Measurements from ENCODE around the gene RNF157.

- no peak for TF ChIP-seq JUND (IDR thresholded peaks at IDR 0.05; ENCODE audit: low read depth, low read length)
- TF ChIP-seq, protein P1, sequence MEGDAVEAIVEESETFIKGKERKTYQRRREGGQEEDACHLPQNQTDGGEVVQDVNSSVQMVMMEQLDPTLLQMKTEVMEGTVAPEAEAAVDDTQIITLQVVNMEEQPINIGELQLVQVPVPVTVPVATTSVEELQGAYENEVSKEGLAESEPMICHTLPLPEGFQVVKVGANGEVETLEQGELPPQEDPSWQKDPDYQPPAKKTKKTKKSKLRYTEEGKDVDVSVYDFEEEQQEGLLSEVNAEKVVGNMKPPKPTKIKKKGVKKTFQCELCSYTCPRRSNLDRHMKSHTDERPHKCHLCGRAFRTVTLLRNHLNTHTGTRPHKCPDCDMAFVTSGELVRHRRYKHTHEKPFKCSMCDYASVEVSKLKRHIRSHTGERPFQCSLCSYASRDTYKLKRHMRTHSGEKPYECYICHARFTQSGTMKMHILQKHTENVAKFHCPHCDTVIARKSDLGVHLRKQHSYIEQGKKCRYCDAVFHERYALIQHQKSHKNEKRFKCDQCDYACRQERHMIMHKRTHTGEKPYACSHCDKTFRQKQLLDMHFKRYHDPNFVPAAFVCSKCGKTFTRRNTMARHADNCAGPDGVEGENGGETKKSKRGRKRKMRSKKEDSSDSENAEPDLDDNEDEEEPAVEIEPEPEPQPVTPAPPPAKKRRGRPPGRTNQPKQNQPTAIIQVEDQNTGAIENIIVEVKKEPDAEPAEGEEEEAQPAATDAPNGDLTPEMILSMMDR (IDR thresholded peaks at IDR 0.05 in 2 of 3, conservative IDR thresholded peaks at IDR 0.05 in 1 of 3; ENCODE audit: control insufficient read depth in 2 of 3, extremely low read depth in 1 of 3, insufficient read depth in 1 of 3, low read depth in 3 of 3, low read length in 3 of 3): no peak
- no peak for TF ChIP-seq SMC3 (IDR thresholded peaks at IDR 0.05; ENCODE audit: borderline replicate concordance, low read length)
- TF ChIP-seq POLR2A (IDR thresholded peaks at IDR 0.05; ENCODE audit: low read depth, low read length): no peak
- no peak for TF ChIP-seq IRF4 (IDR thresholded peaks at IDR 0.05; ENCODE audit: low read depth, low read length)
- TF ChIP-seq ZNF592 (IDR thresholded peaks at IDR 0.05): no peak
- no peak for TF ChIP-seq BACH1 (IDR thresholded peaks at IDR 0.05; ENCODE audit: borderline replicate concordance)
- no peak for TF ChIP-seq PAX5 (IDR thresholded peaks at IDR 0.05; ENCODE audit: borderline replicate concordance, low read depth, low read length)
- TF ChIP-seq RAD21 (IDR thresholded peaks at IDR 0.05; ENCODE audit: insufficient read depth, low read depth, low read length): no peak
- TF ChIP-seq HCFC1 (IDR thresholded peaks at IDR 0.05; ENCODE audit: low read length): no peak
Measured at GRCh38 chr17:76148015-76148326, 92.3 kb downstream of the RNF157 start.

Data from GM12878 (cell line).